ENCODE data around the gene EXOC3.
"Not testable (repeated sequence)": the region's sequence is repeated elsewhere in the genome, so short reads cannot be mapped to it uniquely, and the experiment has no call there.

The EXOC3 gene

GRCh38 chr5:406041-406440, 36.9 kb upstream of the EXOC3 start:
- DNase-seq (ENCODE audit: extremely low read depth in 1 of 2, low read depth in 1 of 2), result no peak

GRCh38 chr5:407051-407450, 35.9 kb upstream of the EXOC3 start:
- no peak for DNase-seq (ENCODE audit: extremely low read depth in 1 of 2, low read depth in 1 of 2)

GRCh38 chr5:407801-408268, 35.1 kb upstream of the EXOC3 start:
- no peak for DNase-seq (ENCODE audit: extremely low read depth in 1 of 2, low read depth in 1 of 2)

- no peak for DNase-seq (ENCODE audit: extremely low read depth in 1 of 2, low read depth in 1 of 2)
Observed at GRCh38 chr5:410911-411517, 32.0 kb upstream of the EXOC3 start.

GRCh38 chr5:411728-412127, 31.2 kb upstream of the EXOC3 start:
- DNase-seq (ENCODE audit: extremely low read depth in 1 of 2, low read depth in 1 of 2), result no peak

- DNase-seq (ENCODE audit: extremely low read depth in 1 of 2, low read depth in 1 of 2), result not testable (repeated sequence)
Observed at GRCh38 chr5:414991-415927, 27.7 kb upstream of the EXOC3 start.

GRCh38 chr5:415928-416635, 26.9 kb upstream of the EXOC3 start:
- no peak for DNase-seq (ENCODE audit: extremely low read depth in 1 of 2, low read depth in 1 of 2)

- DNase-seq (ENCODE audit: extremely low read depth in 1 of 2, low read depth in 1 of 2), result no peak
Observed at GRCh38 chr5:416636-416960, 26.4 kb upstream of the EXOC3 start.

GRCh38 chr5:417301-418161, 25.4 kb upstream of the EXOC3 start:
- DNase-seq (ENCODE audit: extremely low read depth in 1 of 2, low read depth in 1 of 2), result no peak

GRCh38 chr5:418162-419121, 24.5 kb upstream of the EXOC3 start:
- no peak for DNase-seq (ENCODE audit: extremely low read depth in 1 of 2, low read depth in 1 of 2)

GRCh38 chr5:419970-420369, 23.0 kb upstream of the EXOC3 start:
- DNase-seq (ENCODE audit: extremely low read depth in 1 of 2, low read depth in 1 of 2), result no peak

GRCh38 chr5:420632-421286, 22.2 kb upstream of the EXOC3 start:
- DNase-seq (ENCODE audit: extremely low read depth in 1 of 2, low read depth in 1 of 2), result no peak

- no peak for DNase-seq (ENCODE audit: extremely low read depth in 1 of 2, low read depth in 1 of 2)
Observed at GRCh38 chr5:421287-421880, 21.6 kb upstream of the EXOC3 start.

GRCh38 chr5:421901-422300, 21.1 kb upstream of the EXOC3 start:
- no peak for DNase-seq (ENCODE audit: extremely low read depth in 1 of 2, low read depth in 1 of 2)

GRCh38 chr5:422323-423232, 20.4 kb upstream of the EXOC3 start:
- no peak for DNase-seq (ENCODE audit: extremely low read depth in 1 of 2, low read depth in 1 of 2)

GRCh38 chr5:423233-423565, 19.8 kb upstream of the EXOC3 start:
- DNase-seq (ENCODE audit: extremely low read depth in 1 of 2, low read depth in 1 of 2), result no peak

GRCh38 chr5:423626-424261, 19.2 kb upstream of the EXOC3 start:
- no peak for DNase-seq (ENCODE audit: extremely low read depth in 1 of 2, low read depth in 1 of 2)

Data from activated CD8-positive, alpha-beta memory T cell treated with anti-CD3 and anti-CD28 coated beads for 1 hour (primary cell).